Measurements from ENCODE around the gene RBMS3.

RBMS3 gene

GRCh38 chr3:30002797-30003196, 721.9 kb downstream of the RBMS3 start:
- Histone ChIP-seq H3K9ac (ENCODE audit: low read length) (no peak overlapping the region), H3K9me3 (ENCODE audit: insufficient read depth, low read depth, low read length) (no peaks in the 10 kb centered on the region), H2BK12ac (ENCODE audit: low read length) (no peak overlapping the region), H3K23ac (ENCODE audit: low read length) (no peak overlapping the region), H3K79me1 (ENCODE audit: low read length) (no peaks in the 10 kb centered on the region), H3K4ac (ENCODE audit: low read depth, low read length) (no peak overlapping the region), H2AFZ (ENCODE audit: insufficient read depth, low read length, poor library complexity) (no peak overlapping the region), H3K79me2 (ENCODE audit: control insufficient read depth, insufficient read depth, low read length, poor library complexity) (no peaks in the 10 kb centered on the region), H3K36me3 (ENCODE audit: control insufficient read depth in 1 of 2, insufficient read depth in 2 of 2, low read length in 2 of 2) (no peaks in the 10 kb centered on the region), H4K91ac (ENCODE audit: low read depth, low read length) (no peak overlapping the region), H3K4me2 (ENCODE audit: low read length) (no peak overlapping the region), H2AK5ac (ENCODE audit: low read length) (no peak overlapping the region), H4K12ac (ENCODE audit: low read depth, low read length) (no peak overlapping the region), H3K4me3 (ENCODE audit: low read depth, low read length) (no peak overlapping the region), H3K18ac (ENCODE audit: low read length) (no peak overlapping the region), H3K27me3 (ENCODE audit: insufficient read depth, low read length) (no peaks in the 10 kb centered on the region), H2BK5ac (ENCODE audit: low read depth, low read length, poor library complexity) (no peak overlapping the region), H3K27ac (ENCODE audit: low read depth, low read length) (no peak overlapping the region), H4K8ac (ENCODE audit: low read depth, low read length) (no peak overlapping the region), H3K14ac (ENCODE audit: low read length) (no peak overlapping the region), H2BK120ac (ENCODE audit: insufficient read depth, low read length, poor library complexity) (no peak overlapping the region), H3K4me1 (ENCODE audit: control insufficient read depth in 1 of 2, insufficient read depth in 2 of 2, low read length in 2 of 2) (no peaks in the 10 kb centered on the region)
- WGBS (ENCODE audit: extremely low coverage, insufficient coverage, insufficient read length) = no CpG with 5 or more reads among the region's 1 CpG
- DNase-seq = no peak

- no peak overlapping the region for H3K4me2 ChIP-seq (ENCODE audit: low read length)
- no peaks in the 10 kb centered on the region for H3K9me3 ChIP-seq (ENCODE audit: insufficient read depth, low read depth, low read length)
- no peak for DNase-seq
- H3K4me1 ChIP-seq (ENCODE audit: control insufficient read depth in 1 of 2, insufficient read depth in 2 of 2, low read length in 2 of 2) = no peaks in the 10 kb centered on the region
- H3K4ac ChIP-seq (ENCODE audit: low read depth, low read length) = no peak overlapping the region
- H3K18ac ChIP-seq (ENCODE audit: low read length) = no peak overlapping the region
- H4K8ac ChIP-seq (ENCODE audit: low read depth, low read length) = no peak overlapping the region
- H2BK12ac ChIP-seq (ENCODE audit: low read length) = no peak overlapping the region
- no CpG with 5 or more reads among the region's 1 CpG for WGBS (ENCODE audit: extremely low coverage, insufficient coverage, insufficient read length)
- H3K79me1 ChIP-seq (ENCODE audit: low read length) = no peaks in the 10 kb centered on the region
- H4K12ac ChIP-seq (ENCODE audit: low read depth, low read length) = no peak overlapping the region
- no peak overlapping the region for H2BK5ac ChIP-seq (ENCODE audit: low read depth, low read length, poor library complexity)
- no peak overlapping the region for H3K9ac ChIP-seq (ENCODE audit: low read length)
- no peak overlapping the region for H2AK5ac ChIP-seq (ENCODE audit: low read length)
- H3K27me3 ChIP-seq (ENCODE audit: insufficient read depth, low read length) = no peaks in the 10 kb centered on the region
- H3K14ac ChIP-seq (ENCODE audit: low read length) = no peak overlapping the region
- H2AFZ ChIP-seq (ENCODE audit: insufficient read depth, low read length, poor library complexity) = no peak overlapping the region
- no peaks in the 10 kb centered on the region for H3K36me3 ChIP-seq (ENCODE audit: control insufficient read depth in 1 of 2, insufficient read depth in 2 of 2, low read length in 2 of 2)
- H4K91ac ChIP-seq (ENCODE audit: low read depth, low read length) = no peak overlapping the region
- H3K4me3 ChIP-seq (ENCODE audit: low read depth, low read length) = no peak overlapping the region
- no peak overlapping the region for H3K23ac ChIP-seq (ENCODE audit: low read length)
- H3K79me2 ChIP-seq (ENCODE audit: control insufficient read depth, insufficient read depth, low read length, poor library complexity) = no peaks in the 10 kb centered on the region
- no peak overlapping the region for H3K27ac ChIP-seq (ENCODE audit: low read depth, low read length)
- H2BK120ac ChIP-seq (ENCODE audit: insufficient read depth, low read length, poor library complexity) = no peak overlapping the region
These were observed 722.9 kb downstream of the RBMS3 start for GRCh38 chr3:30003741-30004140.

- H3K14ac ChIP-seq (ENCODE audit: low read length) = no peak overlapping the region
- no peak overlapping the region for H3K4me2 ChIP-seq (ENCODE audit: low read length)
- peak in 1 of 2 donors; percentile 45 for DNase-seq
- WGBS (ENCODE audit: extremely low coverage, insufficient coverage, insufficient read length) = no CpG with 5 or more reads among the region's 3 CpGs
- H3K79me1 ChIP-seq (ENCODE audit: low read length) = no peaks in the 10 kb centered on the region
- no peak overlapping the region for H3K4ac ChIP-seq (ENCODE audit: low read depth, low read length)
- H3K4me1 ChIP-seq (ENCODE audit: control insufficient read depth in 1 of 2, insufficient read depth in 2 of 2, low read length in 2 of 2) = no peaks in the 10 kb centered on the region
- H3K9ac ChIP-seq (ENCODE audit: low read length) = no peak overlapping the region
- H4K8ac ChIP-seq (ENCODE audit: low read depth, low read length) = no peak overlapping the region
- no peaks in the 10 kb centered on the region for H3K79me2 ChIP-seq (ENCODE audit: control insufficient read depth, insufficient read depth, low read length, poor library complexity)
- H3K18ac ChIP-seq (ENCODE audit: low read length) = no peak overlapping the region
- no peaks in the 10 kb centered on the region for H3K36me3 ChIP-seq (ENCODE audit: control insufficient read depth in 1 of 2, insufficient read depth in 2 of 2, low read length in 2 of 2)
- no peak overlapping the region for H2BK12ac ChIP-seq (ENCODE audit: low read length)
- H3K27ac ChIP-seq (ENCODE audit: low read depth, low read length) = no peak overlapping the region
- no peaks in the 10 kb centered on the region for H3K27me3 ChIP-seq (ENCODE audit: insufficient read depth, low read length)
- H2AFZ ChIP-seq (ENCODE audit: insufficient read depth, low read length, poor library complexity) = no peak overlapping the region
- no peak overlapping the region for H2BK120ac ChIP-seq (ENCODE audit: insufficient read depth, low read length, poor library complexity)
- no peaks in the 10 kb centered on the region for H3K9me3 ChIP-seq (ENCODE audit: insufficient read depth, low read depth, low read length)
- H3K23ac ChIP-seq (ENCODE audit: low read length) = no peak overlapping the region
- no peak overlapping the region for H3K4me3 ChIP-seq (ENCODE audit: low read depth, low read length)
- no peak overlapping the region for H2BK5ac ChIP-seq (ENCODE audit: low read depth, low read length, poor library complexity)
- H4K91ac ChIP-seq (ENCODE audit: low read depth, low read length) = no peak overlapping the region
- H4K12ac ChIP-seq (ENCODE audit: low read depth, low read length) = no peak overlapping the region
- no peak overlapping the region for H2AK5ac ChIP-seq (ENCODE audit: low read length)
These were observed 723.6 kb downstream of the RBMS3 start for GRCh38 chr3:30004481-30004880.

GRCh38 chr3:30006111-30006510, 725.2 kb downstream of the RBMS3 start:
- no peak for DNase-seq
- Histone ChIP-seq H3K9ac (ENCODE audit: low read length) (no peak overlapping the region), H4K8ac (ENCODE audit: low read depth, low read length) (no peak overlapping the region), H2BK12ac (ENCODE audit: low read length) (no peak overlapping the region), H2BK5ac (ENCODE audit: low read depth, low read length, poor library complexity) (no peak overlapping the region), H3K4me1 (ENCODE audit: control insufficient read depth in 1 of 2, insufficient read depth in 2 of 2, low read length in 2 of 2) (no peaks in the 10 kb centered on the region), H2BK120ac (ENCODE audit: insufficient read depth, low read length, poor library complexity) (no peak overlapping the region), H3K4ac (ENCODE audit: low read depth, low read length) (no peak overlapping the region), H3K27me3 (ENCODE audit: insufficient read depth, low read length) (no peaks in the 10 kb centered on the region), H3K4me2 (ENCODE audit: low read length) (no peak overlapping the region), H3K9me3 (ENCODE audit: insufficient read depth, low read depth, low read length) (no peaks in the 10 kb centered on the region), H3K4me3 (ENCODE audit: low read depth, low read length) (no peak overlapping the region), H3K79me2 (ENCODE audit: control insufficient read depth, insufficient read depth, low read length, poor library complexity) (no peaks in the 10 kb centered on the region), H2AK5ac (ENCODE audit: low read length) (no peak overlapping the region), H3K18ac (ENCODE audit: low read length) (no peak overlapping the region), H3K14ac (ENCODE audit: low read length) (no peak overlapping the region), H3K36me3 (ENCODE audit: control insufficient read depth in 1 of 2, insufficient read depth in 2 of 2, low read length in 2 of 2) (no peaks in the 10 kb centered on the region), H4K12ac (ENCODE audit: low read depth, low read length) (no peak overlapping the region), H3K79me1 (ENCODE audit: low read length) (no peaks in the 10 kb centered on the region), H4K91ac (ENCODE audit: low read depth, low read length) (no peak overlapping the region), H2AFZ (ENCODE audit: insufficient read depth, low read length, poor library complexity) (no peak overlapping the region), H3K23ac (ENCODE audit: low read length) (no peak overlapping the region), H3K27ac (ENCODE audit: low read depth, low read length) (no peak overlapping the region)
- no CpG with 5 or more reads among the region's 1 CpG for WGBS (ENCODE audit: extremely low coverage, insufficient coverage, insufficient read length)
